ENCODE data around the gene ZNF414.

DNA sequence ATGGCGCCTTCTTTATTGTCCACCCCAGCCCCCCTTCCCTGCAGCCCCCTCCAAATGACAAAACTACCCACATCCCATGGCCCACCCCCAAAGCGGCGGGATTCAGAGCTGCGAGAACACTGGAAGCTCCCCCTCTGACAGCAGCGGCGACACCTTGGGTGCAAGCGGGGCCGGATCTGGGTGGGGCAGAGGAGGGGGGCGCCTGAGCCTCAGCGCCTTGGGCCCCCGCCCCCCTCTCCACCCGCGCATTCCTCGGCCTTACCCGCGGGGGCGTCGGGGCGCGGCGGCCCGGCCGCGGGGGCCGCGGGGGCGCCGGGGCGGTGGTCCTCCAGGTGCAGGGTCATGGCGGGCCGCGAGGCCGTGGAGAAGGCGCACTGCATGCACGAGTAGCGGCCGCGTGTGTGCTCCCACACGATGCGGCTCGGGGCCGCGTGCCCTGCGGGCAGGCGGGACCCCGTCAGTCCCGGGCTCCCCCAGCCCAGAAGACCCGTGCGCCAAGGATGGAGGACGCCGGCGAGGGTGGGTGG lies 3.3 kb downstream of the ZNF414 start:
- TF ChIP-seq EZH2phosphoT487 (IDR thresholded peaks at IDR 0.05; ENCODE audit: insufficient read depth, low read depth) (no peak), EZH2 (IDR thresholded peaks at IDR 0.05; ENCODE audit: insufficient read depth, poor library complexity, severe bottlenecking) (no peak)
